Measurements from ENCODE around the gene HS6ST2.

HS6ST2 gene

DNA sequence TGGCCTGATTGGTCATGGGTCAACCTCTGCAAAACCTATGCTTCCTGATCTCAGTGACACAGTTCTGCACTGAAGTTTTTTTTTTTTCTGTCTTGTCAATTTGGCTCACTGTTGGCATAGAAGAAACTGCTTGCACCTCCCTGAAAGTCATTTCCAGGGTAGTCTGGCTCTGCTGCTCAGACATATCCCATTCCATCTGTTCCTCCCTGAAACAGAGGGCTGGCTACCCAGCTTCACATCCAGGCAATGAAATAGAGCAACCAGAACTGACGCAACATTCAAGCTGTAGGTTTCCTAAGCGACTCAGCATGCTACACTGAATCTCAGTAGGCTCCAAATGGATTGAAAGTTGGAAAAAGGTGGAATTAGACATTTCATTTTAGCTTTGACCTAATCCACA lies 292.8 kb downstream of the HS6ST2 start:
- DNase-seq: no peak

GRCh38 chrX:132664273-132664672 lies 294.2 kb downstream of the HS6ST2 start:
- no peak for DNase-seq

DNA sequence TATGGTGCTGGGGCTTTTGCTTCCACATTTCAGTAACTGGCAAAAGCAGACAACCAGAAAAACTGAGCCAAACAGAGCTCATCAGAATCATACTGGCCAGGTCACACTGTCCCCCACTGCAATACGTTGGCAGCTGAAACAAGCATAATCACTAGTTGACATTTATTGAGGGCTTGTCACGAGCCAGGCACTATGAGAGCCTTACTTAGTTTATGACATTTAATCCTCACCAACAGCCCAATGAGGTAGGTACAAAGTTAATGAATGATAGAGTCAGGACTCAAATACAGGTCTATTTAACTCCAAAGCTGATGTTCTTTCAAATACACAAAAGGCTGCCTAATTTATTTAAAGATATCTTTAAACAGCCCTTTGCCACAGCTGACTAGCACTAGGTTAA lies 295.6 kb downstream of the HS6ST2 start:
- no peak for DNase-seq

DNA sequence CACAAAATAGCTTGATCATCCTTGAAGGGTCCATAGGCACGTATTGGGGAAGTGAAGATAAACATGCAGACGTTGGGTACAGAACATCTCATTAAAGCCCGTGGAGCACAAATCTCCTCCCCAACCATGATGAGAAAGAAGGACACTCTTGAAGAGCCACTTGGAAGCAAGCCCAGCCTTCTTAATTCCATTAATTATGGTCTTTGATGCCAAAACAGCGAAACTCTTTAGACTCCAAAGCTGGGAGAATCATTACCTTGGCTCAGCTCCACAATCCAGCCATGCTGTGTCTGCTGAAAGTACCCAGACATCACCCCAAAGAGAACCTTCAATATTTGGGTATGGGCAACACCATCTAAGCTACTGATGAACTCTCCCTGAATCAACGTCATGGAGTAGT lies 300.6 kb downstream of the HS6ST2 start:
- no peak for DNase-seq

DNA sequence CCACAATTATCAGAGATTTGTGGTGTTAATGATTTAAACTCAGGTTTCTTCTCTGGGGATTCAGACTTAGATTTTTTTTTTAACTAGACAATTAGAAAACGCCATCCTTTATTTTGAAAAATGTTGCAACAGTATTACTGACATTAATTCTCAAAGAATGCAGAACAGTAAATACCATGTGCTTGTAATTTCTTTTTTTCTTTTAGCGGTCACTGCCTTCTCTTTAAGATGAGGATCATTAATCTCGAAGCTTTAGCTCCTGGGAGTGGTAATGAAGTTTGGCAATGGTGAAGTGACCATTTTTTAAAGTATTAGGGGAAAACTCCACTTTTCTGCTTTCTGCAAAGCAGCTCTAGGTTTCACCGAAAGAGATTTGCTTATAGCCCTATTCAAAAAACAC lies 305.6 kb downstream of the HS6ST2 start:
- DNase-seq: no peak

DNA sequence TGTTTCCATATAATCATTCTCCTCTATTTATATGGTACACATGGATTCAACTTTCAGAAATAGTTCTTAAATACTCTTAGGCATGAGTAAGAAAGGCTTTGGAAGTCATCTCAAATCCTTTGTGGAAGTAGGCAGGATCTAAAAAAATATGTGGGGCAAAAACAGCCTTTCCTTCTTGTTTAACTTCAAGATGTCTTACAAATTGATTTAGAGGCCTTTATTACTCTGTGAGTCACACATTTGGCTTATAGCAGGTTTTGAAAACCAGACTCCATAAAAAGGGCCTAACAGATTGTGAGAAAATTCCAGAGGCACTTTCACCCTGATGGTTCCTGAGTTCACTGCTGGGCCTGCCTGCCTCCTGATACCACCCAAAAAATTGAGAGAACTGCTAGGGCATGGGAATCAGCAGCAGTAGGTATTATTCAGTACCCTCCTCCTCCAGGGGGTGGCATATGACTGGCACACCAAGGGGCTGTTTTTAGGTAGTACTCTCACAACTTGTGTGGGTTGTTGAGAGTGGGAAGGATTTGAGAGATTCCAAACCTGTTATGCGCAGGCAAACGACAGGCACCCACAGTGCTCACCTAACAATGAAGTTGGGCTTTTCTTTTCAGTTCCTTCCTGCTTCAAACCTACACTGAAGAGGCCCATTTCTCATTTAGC lies 306.9 kb downstream of the HS6ST2 start:
- no peak for DNase-seq

DNA sequence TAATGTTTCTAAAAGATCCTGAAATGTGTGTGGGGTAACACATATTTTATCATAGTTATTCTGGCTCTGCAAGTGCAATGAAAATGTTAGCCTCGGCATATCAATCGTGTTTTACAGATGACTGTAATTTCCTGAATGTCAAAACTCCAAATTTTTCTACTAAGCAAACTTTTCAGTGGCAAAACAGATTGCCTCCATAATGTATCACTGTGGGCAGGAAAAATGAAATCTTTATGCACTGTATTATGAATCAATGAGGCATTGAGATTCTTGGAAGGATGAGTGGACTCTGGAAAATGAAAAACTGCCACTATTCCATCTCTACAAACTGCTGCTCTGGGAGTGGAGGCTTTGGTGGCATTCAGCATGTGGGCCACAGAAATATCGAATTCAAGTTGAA lies 309.5 kb downstream of the HS6ST2 start:
- DNase-seq: no peak

- no peak for DNase-seq
Measured at GRCh38 chrX:132639446-132639845, 319.0 kb downstream of the HS6ST2 start.

DNA sequence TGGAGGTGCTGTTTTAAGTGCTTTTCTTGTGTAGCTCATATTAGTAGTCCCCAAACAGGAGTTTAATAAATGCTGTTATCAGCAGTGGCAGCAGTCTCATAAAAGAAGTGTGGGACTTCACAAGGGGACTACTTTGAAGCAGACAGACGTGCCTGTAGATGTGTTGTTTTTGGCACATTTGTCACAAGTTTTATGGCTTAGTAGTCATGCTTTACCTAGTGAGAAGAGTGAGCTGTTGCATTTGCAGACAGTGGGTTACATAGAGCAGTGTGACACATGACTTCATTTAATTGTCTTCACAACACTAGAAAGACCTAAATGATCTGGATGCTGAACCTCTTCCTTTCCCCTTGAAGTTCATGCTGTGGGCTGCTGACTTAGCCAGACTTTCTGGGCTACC lies 320.1 kb downstream of the HS6ST2 start:
- no peak for DNase-seq

GRCh38 chrX:132636080-132636479 lies 322.3 kb downstream of the HS6ST2 start:
- DNase-seq: no peak

DNA sequence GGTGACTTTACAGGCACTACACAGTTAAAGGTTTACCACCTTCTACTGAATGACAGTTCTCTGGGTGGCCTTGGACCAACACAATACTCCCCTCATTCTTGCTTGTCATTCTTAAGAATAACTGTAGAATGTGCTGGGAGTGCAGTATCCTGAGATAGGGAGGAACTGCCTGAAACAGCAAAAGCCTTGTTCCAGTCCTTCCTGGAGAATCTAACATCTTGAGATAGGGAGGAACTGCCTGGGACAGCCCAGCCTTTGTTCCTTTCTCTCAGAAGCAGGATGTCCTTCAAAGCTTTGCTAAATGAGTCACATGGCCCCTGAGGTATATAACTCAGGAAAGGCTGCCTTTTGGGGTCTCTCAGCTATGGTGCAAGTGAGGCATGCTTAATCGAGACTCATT lies 323.9 kb downstream of the HS6ST2 start:
- no peak for DNase-seq

- no peak for DNase-seq
Measured at GRCh38 chrX:132631579-132632232, 326.7 kb downstream of the HS6ST2 start.

DNA sequence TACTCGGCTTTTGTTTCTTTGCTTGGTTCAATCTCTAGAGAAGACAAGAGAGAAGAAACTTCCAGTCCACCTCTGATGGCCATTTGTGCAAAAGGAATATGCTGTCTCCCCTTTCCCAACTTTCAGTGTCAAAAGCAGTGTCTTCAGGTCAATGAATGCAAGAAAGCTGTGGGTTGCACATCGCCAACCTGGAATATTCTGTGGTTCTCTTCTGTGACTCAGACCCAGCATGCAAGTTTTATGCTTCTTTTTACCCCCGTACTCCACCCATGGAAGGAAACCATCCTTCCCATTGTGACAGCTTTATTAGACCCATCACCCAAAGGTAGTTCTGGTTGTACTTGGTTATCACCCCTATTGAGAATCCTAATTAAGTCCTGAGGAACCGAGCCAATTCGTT lies 334.0 kb downstream of the HS6ST2 start:
- no peak for DNase-seq

- no peak for DNase-seq
Measured at GRCh38 chrX:132623942-132624341, 334.5 kb downstream of the HS6ST2 start.

DNA sequence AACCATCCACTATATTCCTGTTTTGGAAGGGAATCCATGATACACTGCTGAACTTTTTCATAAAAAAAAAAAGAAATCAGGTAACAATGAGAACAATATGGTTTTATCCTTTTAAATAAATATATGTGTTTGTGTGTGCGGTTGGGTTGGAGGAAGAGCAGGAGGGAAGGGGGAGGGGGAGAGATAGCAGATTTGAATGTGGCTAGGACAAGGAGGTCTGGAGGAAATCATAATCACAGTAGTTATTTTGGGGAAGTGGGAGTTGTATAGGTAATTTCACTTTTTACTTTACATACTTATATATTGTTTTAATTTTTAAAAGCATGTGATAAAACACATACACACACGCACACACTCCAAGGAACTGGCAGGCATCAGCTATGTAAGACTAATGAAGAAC lies 335.1 kb downstream of the HS6ST2 start:
- no peak for DNase-seq

DNA sequence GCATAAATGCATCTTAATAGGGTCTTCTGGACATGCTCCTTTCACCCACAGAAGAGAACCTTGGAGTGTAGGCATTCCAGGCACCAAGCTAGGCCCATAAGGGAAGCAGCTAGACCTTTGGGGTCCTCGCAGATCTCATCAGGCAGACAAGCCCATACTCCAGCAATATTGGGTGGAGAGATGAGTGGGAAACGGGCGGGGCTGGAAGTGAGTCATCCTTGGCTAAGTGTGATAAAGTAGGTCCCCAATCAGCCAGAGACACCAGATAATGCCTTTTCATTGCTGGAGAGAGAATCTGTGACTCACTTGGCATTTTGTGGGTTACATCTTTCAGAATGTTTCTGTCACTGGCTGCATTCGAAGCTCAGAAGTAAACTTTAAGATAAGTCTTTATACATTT lies 336.3 kb downstream of the HS6ST2 start:
- no peak for DNase-seq

DNA sequence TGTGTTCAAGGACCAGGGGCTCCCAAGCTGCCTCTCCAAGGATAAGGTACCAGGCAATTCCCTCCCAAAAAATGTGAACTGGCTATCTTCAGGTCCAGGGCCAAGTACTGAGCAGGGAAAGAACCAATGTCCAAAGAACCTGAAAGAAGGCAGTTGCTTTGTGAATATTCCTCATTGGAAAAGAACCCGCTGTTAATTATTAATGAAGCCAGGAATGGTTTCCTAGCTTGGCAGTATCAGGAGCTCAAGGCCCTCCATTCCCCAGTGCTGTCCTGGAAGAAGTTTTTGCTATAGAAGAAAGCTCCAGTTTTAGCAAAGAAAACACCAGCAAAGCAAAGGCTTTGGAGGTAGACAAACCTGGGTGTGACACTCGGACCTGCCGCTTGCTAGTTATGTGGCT lies 339.6 kb downstream of the HS6ST2 start:
- no peak for DNase-seq

DNA sequence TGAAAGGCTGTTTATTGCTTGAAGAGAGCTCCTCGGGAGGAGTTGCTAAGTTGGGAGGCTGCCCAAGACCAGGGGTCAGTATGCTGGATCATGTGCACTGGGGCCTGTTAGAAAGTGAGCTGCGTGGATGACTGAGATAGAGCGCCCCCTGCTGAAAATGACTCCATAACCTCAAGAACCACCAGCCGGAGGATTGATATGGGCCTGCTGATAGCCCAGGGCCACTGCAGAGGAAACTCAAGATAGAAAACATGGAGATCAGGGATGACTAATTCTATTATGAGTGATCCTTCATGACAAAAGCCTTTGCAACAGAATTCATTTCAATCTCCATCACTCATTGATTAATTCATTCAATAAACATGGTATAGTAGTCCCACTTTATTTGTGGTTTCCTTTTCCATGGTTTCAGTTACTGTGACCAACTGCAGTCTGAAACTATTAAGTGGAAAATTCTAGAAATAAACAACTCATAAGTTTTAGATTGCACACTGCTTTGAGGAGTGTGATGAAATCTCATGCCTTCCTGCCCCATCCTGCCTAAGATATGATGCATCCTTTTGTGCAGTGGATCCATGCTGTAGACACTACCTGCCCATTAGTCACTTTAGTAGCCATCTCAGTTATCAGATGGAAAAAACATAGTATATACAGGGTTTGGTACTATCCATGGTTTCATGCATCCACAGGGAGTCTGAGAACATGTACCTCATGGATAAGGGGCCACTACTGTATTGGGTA lies 342.9 kb downstream of the HS6ST2 start:
- no peak for DNase-seq

DNA sequence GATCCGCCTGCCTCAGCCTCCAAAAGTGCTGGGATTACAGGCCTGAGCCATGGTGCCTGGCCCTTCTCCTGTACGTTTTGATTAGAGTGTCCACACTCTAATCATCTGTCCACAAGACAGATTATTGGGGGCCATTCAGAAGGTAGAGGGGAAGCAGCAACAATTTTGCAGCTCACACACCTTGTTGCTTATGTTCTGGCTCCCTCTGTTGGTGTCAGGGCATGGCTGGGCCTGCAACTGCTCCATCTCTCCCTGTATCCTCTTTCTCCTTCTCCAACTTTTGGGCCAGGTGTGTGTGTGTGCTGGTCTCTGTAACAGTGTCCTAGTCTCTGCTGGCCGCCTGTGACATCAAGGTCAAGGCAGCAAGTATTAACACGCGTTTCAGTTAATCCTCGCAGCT lies 344.1 kb downstream of the HS6ST2 start:
- no peak for DNase-seq

GRCh38 chrX:132613801-132614200 lies 344.6 kb downstream of the HS6ST2 start:
- DNase-seq: no peak

- no peak for DNase-seq
Measured at GRCh38 chrX:132612821-132613564, 345.4 kb downstream of the HS6ST2 start.

- no peak for DNase-seq
Measured at GRCh38 chrX:132610536-132610935, 347.9 kb downstream of the HS6ST2 start.

GRCh38 chrX:132609362-132609848 lies 349.0 kb downstream of the HS6ST2 start:
- no peak for DNase-seq

Data from SHP77 treated with DMSO at 0.1 percent for 48 hours (cell line).